WTC11 (cell line): ENCODE data around the gene TFF3.

Source experiments
- CTCF ChIP-seq: fragments of 200-600 bp; IDR thresholded peaks from 2 replicates; pipeline ENCODE4 v1.8.0; 2022; ENCODE audit warnings: antibody characterized with exemption
- NFYB ChIP-seq: sonication (generic); formaldehyde crosslinking; conservative IDR thresholded peaks from 2 replicates; pipeline ENCODE4 v1.8.0; 2022; ENCODE audit warnings: low read depth, missing genetic modification reagents
- TCF7 ChIP-seq: sonication (generic); formaldehyde crosslinking; IDR thresholded peaks from 2 replicates; pipeline ENCODE4 v1.8.0; 2022; ENCODE audit warnings: mild to moderate bottlenecking, low read depth, missing genetic modification reagents, moderate library complexity
- TF ChIP-seq, protein P1 (sequence below): sonication (generic); formaldehyde crosslinking; IDR thresholded peaks from 2 replicates; pipeline ENCODE4 v1.8.1; 2023; ENCODE audit warnings: mild to moderate bottlenecking, missing genetic modification reagents, moderate library complexity

GRCh38 chr21:42297377-42297776 lies 17.8 kb downstream of the TFF3 start:
- TF ChIP-seq TCF7 (CRISPR knock-in tag) (no peak), CTCF (no peak), NFYB (CRISPR knock-in tag) (no peak)
- TF ChIP-seq, protein P1, sequence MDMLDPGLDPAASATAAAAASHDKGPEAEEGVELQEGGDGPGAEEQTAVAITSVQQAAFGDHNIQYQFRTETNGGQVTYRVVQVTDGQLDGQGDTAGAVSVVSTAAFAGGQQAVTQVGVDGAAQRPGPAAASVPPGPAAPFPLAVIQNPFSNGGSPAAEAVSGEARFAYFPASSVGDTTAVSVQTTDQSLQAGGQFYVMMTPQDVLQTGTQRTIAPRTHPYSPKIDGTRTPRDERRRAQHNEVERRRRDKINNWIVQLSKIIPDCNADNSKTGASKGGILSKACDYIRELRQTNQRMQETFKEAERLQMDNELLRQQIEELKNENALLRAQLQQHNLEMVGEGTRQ: no peak
